Measurements from ENCODE around the gene ATP6V0E2. TPM values are rescaled to one million over a fixed set of nuclear protein-coding genes. Genes with fewer than 3 reads are reported as not detected.

ATP6V0E2 gene
- total and polyA plus RNA-seq, 3 donors from 2014 or later, result 14.0 to 37.1 (median 30.3) TPM

GRCh38 chr7:149862156-149862555 is 11.6 kb upstream of the ATP6V0E2 start:
- Histone ChIP-seq H3K4me3 (no peak overlapping the region), H3K27ac (no peak overlapping the region), H3K36me3 (ENCODE audit: low read depth, missing control alignments) (no peaks in the 10 kb centered on the region), H3K9me3 (no peaks in the 10 kb centered on the region), H3K27me3 (no peaks in the 10 kb centered on the region), H3K4me1 (no peaks in the 10 kb centered on the region)
- intact Hi-C loops (cut with DNase I; ENCODE audit: low total_unique reads), result no loop called here
- TF ChIP-seq CTCF (IDR thresholded peaks at IDR 0.05), result no peak
- TF ChIP-seq POLR2A (IDR thresholded peaks at IDR 0.05), result no peak
- DNase-seq, result no peak
- 84 to 94% methylated on average over 9 to 18 of the region's 18 CpGs for WGBS, 2 donors

GRCh38 chr7:149863500-149863899 is 10.3 kb upstream of the ATP6V0E2 start:
- Histone ChIP-seq H3K27ac (no peak overlapping the region), H3K4me1 (no peaks in the 10 kb centered on the region), H3K27me3 (no peaks in the 10 kb centered on the region), H3K36me3 (ENCODE audit: low read depth, missing control alignments) (no peaks in the 10 kb centered on the region), H3K9me3 (no peaks in the 10 kb centered on the region), H3K4me3 (no peak overlapping the region)
- 88 to 89% methylated on average over 4 of the region's 4 CpGs for WGBS, 2 donors
- intact Hi-C loops (cut with DNase I; ENCODE audit: low total_unique reads), result no loop called here
- DNase-seq, result no peak
- TF ChIP-seq CTCF (IDR thresholded peaks at IDR 0.05) (no peak), POLR2A (IDR thresholded peaks at IDR 0.05) (no peak)

GRCh38 chr7:149864023-149864422 is 9.7 kb upstream of the ATP6V0E2 start:
- no peak overlapping the region for H3K27ac ChIP-seq
- intact Hi-C loops (cut with DNase I; ENCODE audit: low total_unique reads), result no loop called here
- no peaks in the 10 kb centered on the region for H3K36me3 ChIP-seq (ENCODE audit: low read depth, missing control alignments)
- no peak for DNase-seq
- no peak for TF ChIP-seq POLR2A (IDR thresholded peaks at IDR 0.05)
- no peak for TF ChIP-seq CTCF (IDR thresholded peaks at IDR 0.05)
- no peaks in the 10 kb centered on the region for H3K9me3 ChIP-seq
- no peaks in the 10 kb centered on the region for H3K4me1 ChIP-seq
- no peaks in the 10 kb centered on the region for H3K27me3 ChIP-seq
- WGBS, 2 donors, result 90 to 95% methylated on average over 4 to 8 of the region's 8 CpGs
- no peak overlapping the region for H3K4me3 ChIP-seq

GRCh38 chr7:149864751-149865150 is 9.0 kb upstream of the ATP6V0E2 start:
- H3K36me3 ChIP-seq (ENCODE audit: low read depth, missing control alignments), result no peaks in the 10 kb centered on the region

More at GRCh38 chr7:149864751-149865150, 9.0 kb upstream of the ATP6V0E2 start:
- DNase-seq, result no peak
- 92 to 98% methylated on average over 9 to 12 of the region's 12 CpGs for WGBS, 2 donors
- Histone ChIP-seq H3K27ac (no peak overlapping the region), H3K4me3 (no peak overlapping the region), H3K27me3 (no peaks in the 10 kb centered on the region), H3K9me3 (no peaks in the 10 kb centered on the region), H3K4me1 (no peaks in the 10 kb centered on the region)
- TF ChIP-seq CTCF (IDR thresholded peaks at IDR 0.05), result no peak
- TF ChIP-seq POLR2A (IDR thresholded peaks at IDR 0.05), result no peak
- intact Hi-C loops (cut with DNase I; ENCODE audit: low total_unique reads), result no loop called here
